HG02884 (cell line): ENCODE results near the gene REEP1.
"Not testable (repeated sequence)": the region's sequence is repeated elsewhere in the genome, so short reads cannot be mapped to it uniquely, and the experiment has no call there.

Experiments
- ATAC-seq: cut with Tn5 transposase; IDR thresholded peaks from one replicate; pipeline ENCODE4 v1.9.1; 2021; ENCODE audit warnings: mild to moderate bottlenecking, moderate library complexity; ENCODE audit not compliant: unreplicated experiment

Gene REEP1

GRCh38 chr2:86202336-86202692, 135.1 kb downstream of the REEP1 start:
- ATAC-seq = no peak

GRCh38 chr2:86201671-86202335, 135.6 kb downstream of the REEP1 start:
- no peak for ATAC-seq

- not testable (repeated sequence) for ATAC-seq
Observed at GRCh38 chr2:86200564-86200963, 136.9 kb downstream of the REEP1 start.

- ATAC-seq = no peak
Observed at GRCh38 chr2:86199834-86200177, 137.6 kb downstream of the REEP1 start.

- ATAC-seq = no peak
Observed at GRCh38 chr2:86195808-86196387, 141.5 kb downstream of the REEP1 start.

GRCh38 chr2:86195055-86195807, 142.2 kb downstream of the REEP1 start, which contains the start of gene IMMT:
TSS of gene IMMT (minus strand) at chr2:86195462. CDS start at chr2:86195382, 80 bp downstream.
- ATAC-seq = peak; percentile 82

GRCh38 chr2:86194751-86195054, 142.7 kb downstream of the REEP1 start:
- no peak for ATAC-seq

GRCh38 chr2:86193901-86194567, 143.4 kb downstream of the REEP1 start:
- no peak for ATAC-seq

- no peak for ATAC-seq
Observed at GRCh38 chr2:86189782-86190416, 147.5 kb downstream of the REEP1 start.

GRCh38 chr2:86186431-86186830, 151.0 kb downstream of the REEP1 start:
- ATAC-seq = no peak

- no peak for ATAC-seq
Observed at GRCh38 chr2:86185517-86186212, 151.8 kb downstream of the REEP1 start.

GRCh38 chr2:86176597-86176996, 160.8 kb downstream of the REEP1 start:
- ATAC-seq = no peak

GRCh38 chr2:86175828-86176227, 161.6 kb downstream of the REEP1 start:
- ATAC-seq = no peak

- ATAC-seq = no peak
Observed at GRCh38 chr2:86174445-86174844, 163.0 kb downstream of the REEP1 start.

- ATAC-seq = no peak
Observed at GRCh38 chr2:86172610-86173009, 164.8 kb downstream of the REEP1 start.

- no peak for ATAC-seq
Observed at GRCh38 chr2:86171295-86171694, 166.1 kb downstream of the REEP1 start.

- ATAC-seq = no peak
Observed at GRCh38 chr2:86170449-86170848, 167.0 kb downstream of the REEP1 start.
